Left ventricle myocardium inferior (tissue), 1 donor: ENCODE measurements around the gene FAM72A. TPM values are rescaled to one million over a fixed set of nuclear protein-coding genes. Genes with fewer than 3 reads are reported as not detected.
A peak's percentile ranks its signal among the peaks of the same experiment; 100 is the strongest.
"Not testable (repeated sequence)": the region's sequence is repeated elsewhere in the genome, so short reads cannot be mapped to it uniquely, and the experiment has no call there.

Experiments used
- DNase-seq: peaks from one replicate; pipeline ENCODE4 v3.0.0-alpha.2; 2020
- H3K27ac ChIP-seq: fragments of 200-600 bp; replicated peaks from 2 replicates; pipeline ENCODE4 v1.8.0; 2021
- H3K27me3 ChIP-seq: fragments of 200-600 bp; 2 replicates; pipeline ENCODE4 v1.8.0; 2021; ENCODE audit warnings: low read depth
- H3K36me3 ChIP-seq: fragments of 200-600 bp; 2 replicates; pipeline ENCODE4 v1.8.0; 2021
- H3K4me1 ChIP-seq: fragments of 200-600 bp; 2 replicates; pipeline ENCODE4 v1.8.0; 2021
- H3K4me3 ChIP-seq: fragments of 200-600 bp; 2 replicates; pipeline ENCODE4 v1.8.0; 2021; ENCODE audit warnings: mild to moderate bottlenecking, moderate library complexity
- H3K9me3 ChIP-seq: fragments of 200-600 bp; replicated peaks from 2 replicates; pipeline ENCODE4 v1.8.0; 2021
- intact Hi-C: fragments of 100-400 bp; cut with micrococcal nuclease; formaldehyde crosslinking; loops from one replicate; pipeline ENCODE4 v1.11.0; 2022
- long read RNA-seq: library from polyadenylated mRNA; unstranded; transcript quantifications from one replicate; pipeline ENCODE4 v2.0.0, GENCODE V29; 2021
- total RNA-seq: library from RNA; stranded (reverse); fragmentation: NEBNext Ultra II Directional; extraction: Animal tissue kit (Norgen Biotek cat#: 25700); gene quantifications from one replicate; pipeline ENCODE4 v1.2.1, GENCODE V29; 2021
- donor health status: DM: no; HTN: yes; CAD: no; lungs with severe emphysema.

The FAM72A gene
- not detected for total RNA-seq
- long read RNA-seq = 0 reads

DNA sequence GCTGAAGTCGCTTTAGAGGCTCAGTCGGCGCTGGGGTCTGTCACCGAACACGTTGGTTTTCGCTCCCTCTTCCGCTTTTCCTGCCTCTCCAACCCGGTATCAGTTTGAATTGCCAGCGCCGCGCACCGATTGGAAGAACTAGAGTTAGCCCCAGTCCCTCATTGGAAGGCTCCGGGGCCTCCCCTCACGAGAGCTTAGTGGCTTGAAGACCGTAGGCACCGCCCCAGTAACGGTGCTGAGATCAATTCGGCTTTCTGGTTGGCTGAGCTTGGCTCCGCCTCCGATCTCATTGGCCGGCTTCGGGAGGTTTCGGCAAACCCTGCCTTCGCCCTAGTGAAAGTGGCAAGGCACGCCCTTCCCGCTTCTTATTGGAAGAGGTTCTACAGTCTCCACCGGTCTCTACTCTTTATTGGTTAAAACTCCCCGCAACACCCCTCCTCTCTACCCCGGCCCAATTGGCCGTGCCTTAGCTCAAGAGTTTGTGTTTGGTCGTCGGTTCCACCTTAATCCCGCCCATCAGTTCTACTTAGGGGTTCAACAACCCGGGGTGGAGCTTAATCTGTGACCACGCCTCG lies at the start of gene FAM72A:
Gene FAM72A (minus strand): TSS at position 51 of the 575 bp plus-strand sequence. CDS start 814 bp downstream, outside the sequence.
- Histone ChIP-seq H3K4me3 (peak within 1 kb of the TSS; percentile 72), H3K27ac (peak within 1 kb of the TSS; percentile 90)
- H3K27me3 ChIP-seq, H3K36me3 ChIP-seq, intact Hi-C loops, H3K9me3 ChIP-seq, H3K4me1 ChIP-seq: not testable (repeated sequence)
- DNase-seq = peak; percentile 97

DNA sequence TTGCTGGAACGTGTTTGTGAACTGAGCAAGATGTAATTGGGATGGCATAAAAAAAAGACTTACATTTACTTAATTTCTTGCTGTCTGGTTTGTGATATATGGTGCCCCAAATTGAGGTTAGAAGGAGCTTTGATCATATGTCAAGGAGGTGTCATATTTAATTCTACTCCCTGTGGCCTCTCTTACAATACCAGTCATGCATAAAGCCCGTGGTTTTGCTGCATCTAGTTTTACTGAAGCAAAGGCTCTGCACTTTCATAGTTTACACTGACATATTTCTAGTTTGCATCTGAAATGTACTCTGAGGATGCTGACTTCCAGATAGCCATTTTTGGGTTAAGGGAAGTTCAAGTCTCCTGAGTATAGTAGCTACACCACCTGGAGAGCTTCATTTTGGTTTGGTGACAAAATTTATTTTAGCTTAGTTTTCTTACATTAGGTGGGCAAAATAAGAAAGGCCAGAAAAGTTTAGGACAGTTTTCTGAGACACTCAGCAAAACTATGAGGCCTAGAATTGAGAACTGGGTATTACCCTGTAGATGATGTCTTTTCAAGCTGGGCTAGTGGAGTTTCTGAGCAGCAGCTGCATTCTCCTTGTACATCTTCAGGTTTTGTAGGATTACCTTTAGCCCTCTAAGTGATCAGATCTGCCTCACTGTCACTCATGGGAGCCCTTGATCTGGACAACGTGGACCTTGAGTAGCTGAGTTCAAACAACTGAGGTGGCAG lies 48.5 kb upstream of the FAM72A start:
- H3K9me3 ChIP-seq, H3K36me3 ChIP-seq, intact Hi-C loops, H3K4me1 ChIP-seq, H3K27me3 ChIP-seq, H3K4me3 ChIP-seq, H3K27ac ChIP-seq, DNase-seq: not testable (repeated sequence)

DNA sequence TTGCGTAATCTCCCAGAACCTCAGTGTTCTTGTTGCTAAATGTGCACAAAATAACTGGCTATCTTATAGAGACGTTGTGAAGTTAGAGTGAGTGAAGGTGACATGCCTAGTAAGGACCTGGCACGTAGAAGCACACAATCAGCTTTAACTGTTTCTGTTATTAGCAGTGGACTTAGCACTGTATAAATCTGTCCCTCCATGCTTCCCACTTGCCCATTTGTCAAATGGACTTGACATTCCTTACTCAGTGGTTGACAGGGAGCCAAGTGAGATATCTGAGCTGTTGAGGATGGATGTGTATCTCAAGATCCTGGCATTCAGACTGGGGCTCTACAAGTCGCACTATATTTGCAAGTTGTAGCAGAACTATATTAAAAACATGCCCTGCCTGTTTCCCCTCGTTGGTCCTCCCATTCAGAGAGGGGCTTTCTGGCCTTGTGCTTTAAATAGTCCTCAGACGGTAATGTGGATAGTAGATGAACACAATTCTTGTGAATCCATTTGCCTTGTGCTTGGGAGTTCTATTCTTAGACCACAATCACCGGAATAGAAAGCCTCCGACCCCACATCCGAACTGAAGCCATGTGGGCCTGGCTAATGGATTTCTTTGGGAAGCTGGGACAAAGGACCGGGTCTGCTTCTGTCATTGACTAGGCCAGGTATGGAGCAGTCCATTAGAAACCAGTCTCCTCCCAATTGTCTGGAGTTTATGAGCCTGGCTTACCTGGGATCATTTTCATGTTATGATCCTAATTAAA lies 43.7 kb upstream of the FAM72A start:
- H3K4me3 ChIP-seq, H3K36me3 ChIP-seq, H3K4me1 ChIP-seq, H3K9me3 ChIP-seq, intact Hi-C loops, DNase-seq, H3K27me3 ChIP-seq, H3K27ac ChIP-seq: not testable (repeated sequence)

DNA sequence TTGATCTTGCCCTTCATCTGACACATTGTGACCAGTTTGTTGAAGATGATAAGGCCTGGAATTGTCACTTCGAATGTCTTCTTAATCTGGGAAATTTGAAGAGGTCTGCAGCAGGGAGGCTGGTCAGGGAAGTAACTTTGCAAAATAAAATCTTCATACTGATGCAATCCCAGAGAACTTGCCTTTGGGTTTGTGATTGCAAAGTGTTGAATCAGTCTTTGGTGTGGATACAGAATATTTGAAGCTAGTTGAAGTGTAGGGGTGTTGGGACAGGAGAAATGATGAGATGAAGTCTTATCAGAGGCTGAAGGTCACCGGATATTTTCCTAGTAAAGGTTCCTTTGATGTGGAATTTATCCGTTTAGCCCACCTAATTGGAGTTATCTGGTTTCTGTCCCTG lies 42.8 kb upstream of the FAM72A start:
- H3K27me3 ChIP-seq, H3K36me3 ChIP-seq, H3K4me1 ChIP-seq, intact Hi-C loops, H3K4me3 ChIP-seq, H3K9me3 ChIP-seq, DNase-seq, H3K27ac ChIP-seq: not testable (repeated sequence)

DNA sequence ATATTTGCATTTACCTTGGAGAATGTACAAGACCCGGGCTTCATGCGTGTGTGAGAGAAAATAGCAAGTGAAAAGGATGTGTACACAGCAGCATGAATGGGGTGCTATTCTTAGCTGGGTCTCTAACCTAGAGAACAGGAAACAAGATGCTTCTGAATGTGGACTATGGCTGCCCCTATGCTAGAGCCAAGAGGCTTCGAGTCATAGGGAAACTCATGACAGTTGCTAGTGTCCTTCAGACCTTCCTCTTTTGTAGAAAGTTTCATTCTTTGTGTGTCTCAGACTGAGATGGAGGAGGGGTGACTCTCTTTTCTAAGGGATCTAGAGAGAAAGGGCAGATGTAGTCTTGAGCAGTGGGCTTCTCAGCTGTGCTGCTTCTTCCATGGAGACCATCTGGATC lies 40.7 kb upstream of the FAM72A start:
- H3K4me3 ChIP-seq, H3K27ac ChIP-seq, H3K27me3 ChIP-seq, H3K36me3 ChIP-seq, DNase-seq, intact Hi-C loops, H3K4me1 ChIP-seq, H3K9me3 ChIP-seq: not testable (repeated sequence)

DNA sequence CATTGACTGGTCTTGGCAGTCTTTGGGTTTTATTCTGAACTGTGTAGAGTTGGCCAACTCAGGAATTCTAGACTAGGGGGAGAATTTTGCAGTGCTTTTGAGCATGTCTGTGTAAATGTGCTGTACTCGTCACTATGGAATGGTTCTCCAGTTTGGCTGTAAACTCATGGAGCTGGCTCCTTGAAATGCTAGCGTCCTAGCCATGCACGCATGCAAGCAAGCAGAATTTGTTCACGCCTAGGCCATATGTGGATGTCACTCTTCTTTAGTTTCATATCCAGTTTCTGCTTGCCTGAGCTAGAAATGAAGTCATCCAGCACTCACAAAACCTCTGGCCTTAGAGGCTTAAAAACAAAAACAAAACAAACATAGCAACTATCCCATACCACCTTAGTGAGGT lies 37.6 kb upstream of the FAM72A start:
- intact Hi-C loops, DNase-seq: not testable (repeated sequence)

DNA sequence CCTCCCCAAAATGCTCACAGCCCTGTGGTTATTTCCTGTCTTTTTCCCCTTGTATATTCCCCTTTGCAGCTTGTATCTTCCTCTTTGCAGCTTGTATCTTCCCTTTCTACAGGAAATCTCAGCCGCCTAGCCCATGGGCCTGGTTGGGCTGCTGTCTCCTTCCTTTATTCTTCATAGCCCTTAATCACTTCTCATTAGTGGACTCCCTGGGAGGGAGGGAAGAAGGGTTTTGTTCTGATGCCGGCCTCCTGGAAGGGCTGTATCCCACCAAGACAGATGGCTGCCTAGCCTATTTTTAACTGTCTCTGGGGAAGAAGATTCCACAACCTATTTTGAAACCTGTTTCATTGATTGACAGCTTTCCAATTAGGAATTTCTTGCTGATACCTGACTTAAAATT lies 32.6 kb upstream of the FAM72A start:
- DNase-seq, H3K4me3 ChIP-seq, H3K27ac ChIP-seq, H3K4me1 ChIP-seq, H3K27me3 ChIP-seq, intact Hi-C loops, H3K9me3 ChIP-seq, H3K36me3 ChIP-seq: not testable (repeated sequence)

More for the DNA sequence above, 37.6 kb upstream of the FAM72A start:
- not testable (repeated sequence) for H3K36me3 ChIP-seq, H3K4me1 ChIP-seq, H3K27ac ChIP-seq, H3K27me3 ChIP-seq, H3K9me3 ChIP-seq, H3K4me3 ChIP-seq

DNA sequence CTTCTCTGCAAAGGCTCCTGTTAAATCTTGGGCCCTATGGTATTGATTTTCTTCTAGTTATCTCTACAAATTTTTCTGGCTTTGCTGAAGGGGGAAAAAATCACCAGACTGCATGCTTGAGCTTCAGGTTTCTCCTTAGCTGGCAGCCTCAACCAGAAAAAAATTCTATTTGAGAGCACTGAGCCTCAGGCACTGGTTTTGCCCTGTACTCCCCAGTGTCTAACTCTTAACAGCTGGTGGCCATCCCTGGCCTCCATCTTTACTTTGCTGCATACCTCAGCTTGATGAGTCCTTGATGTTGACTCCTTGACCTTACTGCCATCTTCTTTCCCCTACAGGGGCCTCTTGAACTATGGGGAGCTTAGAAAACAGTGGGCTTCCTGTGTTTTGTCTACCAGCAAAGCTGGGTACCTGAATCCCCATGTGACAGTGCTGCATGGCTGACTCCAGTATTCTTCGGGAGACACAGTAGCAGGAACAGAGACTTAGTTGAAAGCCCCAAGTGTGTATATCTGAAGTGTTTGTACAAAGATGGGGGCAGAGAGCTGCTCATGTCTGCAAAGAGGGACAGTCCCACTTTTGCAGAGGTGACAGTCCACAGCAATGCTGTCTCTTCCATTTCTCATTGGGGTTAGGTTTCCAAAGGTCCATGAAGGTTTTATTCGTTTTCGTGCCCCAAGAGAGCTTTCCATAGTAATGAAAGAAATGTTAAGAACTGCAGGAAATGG lies 31.7 kb upstream of the FAM72A start:
- DNase-seq, H3K27ac ChIP-seq, H3K4me3 ChIP-seq, H3K9me3 ChIP-seq, H3K36me3 ChIP-seq, H3K27me3 ChIP-seq, intact Hi-C loops, H3K4me1 ChIP-seq: not testable (repeated sequence)

DNA sequence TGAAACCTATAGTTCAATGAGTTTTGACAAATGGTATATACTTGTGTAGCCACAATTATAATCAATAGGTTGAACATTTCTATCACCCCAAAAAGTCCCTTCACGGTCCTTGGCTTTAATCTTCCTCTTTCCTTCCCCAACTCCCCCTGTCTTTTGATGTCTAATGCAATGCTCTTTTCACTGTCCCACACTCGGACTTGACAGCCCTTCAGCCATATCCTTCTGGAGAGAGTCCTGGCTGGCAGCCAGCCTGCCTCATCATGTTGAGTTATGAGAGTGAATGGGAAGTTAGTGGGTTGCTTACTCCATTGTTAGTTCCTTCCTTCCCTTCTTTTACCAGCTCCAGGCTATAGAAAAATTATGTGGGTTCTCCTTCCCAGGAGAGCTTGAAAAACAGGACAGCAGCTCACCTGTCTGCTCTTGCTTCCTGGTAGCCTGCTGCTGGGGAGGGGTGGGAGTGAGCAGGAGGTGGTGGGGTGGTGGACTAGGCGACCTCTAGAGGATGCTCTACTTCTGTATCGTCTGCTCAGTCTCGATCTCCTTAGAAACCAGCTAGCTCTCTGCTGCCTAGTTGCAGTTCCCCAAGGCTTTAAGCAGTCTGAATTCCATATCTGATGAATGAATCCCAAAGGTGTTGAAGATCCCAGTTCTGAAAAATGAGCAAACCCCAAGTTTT lies 30.5 kb upstream of the FAM72A start:
- intact Hi-C loops, H3K36me3 ChIP-seq, H3K27me3 ChIP-seq, H3K4me3 ChIP-seq, H3K9me3 ChIP-seq, H3K27ac ChIP-seq, DNase-seq, H3K4me1 ChIP-seq: not testable (repeated sequence)

DNA sequence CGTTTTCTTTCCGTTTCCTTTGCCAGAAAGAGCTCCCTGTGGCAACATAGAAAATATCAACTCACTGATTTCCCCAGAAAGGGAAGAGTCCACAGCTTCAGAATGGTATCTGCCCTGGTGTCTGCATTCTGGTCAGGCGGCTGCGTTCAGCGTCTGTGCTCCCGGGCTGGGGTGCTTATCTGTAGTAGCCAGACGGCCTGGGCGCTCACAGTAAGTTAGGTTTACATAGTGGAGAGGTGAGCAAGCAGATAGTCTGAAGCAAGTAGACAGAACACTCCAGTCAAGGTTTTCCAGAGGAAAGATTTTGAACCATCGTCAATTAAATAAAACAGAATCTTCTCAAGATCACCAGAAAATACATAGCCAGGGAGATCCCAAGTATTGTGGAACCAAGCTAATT lies 29.4 kb upstream of the FAM72A start:
- intact Hi-C loops, H3K4me3 ChIP-seq, H3K4me1 ChIP-seq, DNase-seq, H3K9me3 ChIP-seq, H3K27ac ChIP-seq, H3K27me3 ChIP-seq, H3K36me3 ChIP-seq: not testable (repeated sequence)

DNA sequence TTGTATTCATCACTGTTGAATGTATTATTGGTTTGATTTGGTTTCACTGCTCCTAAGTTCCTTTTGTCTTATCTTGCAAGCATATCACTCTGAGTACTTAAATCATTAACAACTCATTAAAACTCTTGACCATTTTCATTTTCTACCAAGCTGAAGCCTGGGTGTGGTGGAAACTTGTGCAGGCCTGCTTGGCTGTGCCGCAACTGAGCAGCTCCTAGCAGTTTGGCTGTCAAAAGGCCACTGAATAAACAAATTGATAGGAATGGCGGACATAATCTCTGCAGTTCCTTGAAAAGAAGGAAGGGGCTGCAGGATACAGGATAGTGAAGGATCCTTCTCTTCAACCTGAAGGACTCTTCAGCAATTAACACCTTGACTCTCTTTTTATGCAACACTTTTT lies 26.6 kb upstream of the FAM72A start:
- DNase-seq, H3K4me3 ChIP-seq, intact Hi-C loops, H3K27ac ChIP-seq, H3K36me3 ChIP-seq, H3K4me1 ChIP-seq, H3K27me3 ChIP-seq, H3K9me3 ChIP-seq: not testable (repeated sequence)

DNA sequence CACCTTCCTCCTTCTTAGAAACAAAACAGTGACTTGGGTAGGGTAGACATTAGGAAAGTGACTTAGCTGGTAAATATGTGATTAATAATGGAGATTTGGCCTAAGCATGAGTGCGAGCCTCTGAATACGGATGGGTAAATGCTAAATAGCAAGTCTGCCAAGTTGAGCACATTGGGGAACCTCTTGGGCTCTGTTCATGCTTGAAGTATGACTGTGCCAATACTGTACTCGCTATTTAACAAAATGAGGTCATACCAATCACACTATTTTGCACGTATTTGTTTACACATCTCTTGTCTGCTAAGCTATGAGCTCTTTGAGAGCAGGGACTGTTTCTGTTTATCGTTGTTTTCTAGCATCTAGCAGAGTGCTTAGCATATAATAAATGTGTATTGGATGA lies 24.2 kb upstream of the FAM72A start:
- DNase-seq, H3K4me1 ChIP-seq, H3K36me3 ChIP-seq, H3K9me3 ChIP-seq, H3K27ac ChIP-seq, H3K4me3 ChIP-seq, intact Hi-C loops, H3K27me3 ChIP-seq: not testable (repeated sequence)

DNA sequence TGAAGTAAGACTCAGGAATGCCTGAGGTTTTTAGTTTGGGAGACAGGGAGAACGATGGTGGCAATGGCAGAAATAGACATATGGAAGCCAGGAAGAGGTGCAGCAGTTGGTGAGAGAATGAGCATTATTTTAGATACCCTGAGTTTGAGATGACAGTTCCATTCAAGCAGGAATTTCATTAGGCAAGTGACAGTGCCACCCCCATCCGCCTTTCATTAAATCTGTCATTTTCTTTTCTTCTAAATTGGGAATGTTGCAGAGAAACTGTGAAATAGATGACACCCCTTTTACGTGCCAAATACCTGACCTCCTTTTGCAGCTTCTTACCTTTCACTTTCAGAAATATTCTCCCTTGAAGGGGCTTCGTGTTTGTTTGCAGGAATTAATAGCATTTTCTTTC lies 22.7 kb upstream of the FAM72A start:
- H3K27ac ChIP-seq, H3K9me3 ChIP-seq, intact Hi-C loops, H3K27me3 ChIP-seq, H3K4me1 ChIP-seq, H3K4me3 ChIP-seq, DNase-seq, H3K36me3 ChIP-seq: not testable (repeated sequence)
